Hematopoietic multipotent progenitor cell (in vitro differentiated cells): ENCODE data around the gene HOXA6. TPM values are rescaled to one million over a fixed set of nuclear protein-coding genes. Genes with fewer than 3 reads are reported as not detected.

Experiments
- DNase-seq, 3 donors: peaks; one replicate each; pipeline ENCODE4 v3.0.0-alpha.2; 2011 to 2015; ENCODE audit warnings: low read depth in 2 of 3, low spot score in 2 of 3
- total RNA-seq: library from RNA; depleted of rRNA; stranded (reverse); fragments of >200 nt; gene quantifications from one replicate; pipeline ENCODE4 v1.2.3, GENCODE V29; 2012

Gene HOXA6
- total RNA-seq, 1 donor: 40.1 TPM

- DNase-seq: peak in 1 of 3 donors; percentile 7
Observed at GRCh38 chr7:27163288-27164044, 15.9 kb upstream of the HOXA6 start.

GRCh38 chr7:27162561-27163287 is 15.2 kb upstream of the HOXA6 start:
- no peak for DNase-seq

GRCh38 chr7:27161721-27162560 is 14.4 kb upstream of the HOXA6 start:
- no peak for DNase-seq

GRCh38 chr7:27161214-27161720 is 13.7 kb upstream of the HOXA6 start:
- peak in 2 of 3 donors; percentile 88 to 95 for DNase-seq

- DNase-seq: peak; percentile 80 to 91 (median 89)
Observed at GRCh38 chr7:27160546-27161213, 13.1 kb upstream of the HOXA6 start.

GRCh38 chr7:27160145-27160545 is 12.6 kb upstream of the HOXA6 start:
- no peak for DNase-seq

GRCh38 chr7:27159266-27160144 is 11.9 kb upstream of the HOXA6 start:
- no peak for DNase-seq

GRCh38 chr7:27158436-27159265 is 11.1 kb upstream of the HOXA6 start:
- no peak for DNase-seq

GRCh38 chr7:27157702-27158431 is 10.3 kb upstream of the HOXA6 start:
- DNase-seq: no peak

GRCh38 chr7:27156916-27157701 is 9.5 kb upstream of the HOXA6 start:
- no peak for DNase-seq

GRCh38 chr7:27156508-27156898 is 8.9 kb upstream of the HOXA6 start, which contains the start of gene HOXA7:
Gene HOXA7 (minus strand): TSS chr7:27156675. CDS start chr7:27156545, 130 bp downstream.
- peak in 2 of 3 donors; percentile 86 to 87 for DNase-seq

- peak in 1 of 3 donors; percentile 62 for DNase-seq
Observed at GRCh38 chr7:27155816-27156507, 8.4 kb upstream of the HOXA6 start.

GRCh38 chr7:27154901-27155815 is 7.6 kb upstream of the HOXA6 start:
- no peak for DNase-seq

- no peak for DNase-seq
Observed at GRCh38 chr7:27154369-27154768, 6.8 kb upstream of the HOXA6 start.

GRCh38 chr7:27153526-27153925 is 6.0 kb upstream of the HOXA6 start:
- no peak for DNase-seq
